ENCODE data around the gene AGRP.

Gene AGRP

GRCh38 chr16:67521095-67521804 lies 37.9 kb upstream of the AGRP start (continued):
- TF ChIP-seq, protein P1, sequence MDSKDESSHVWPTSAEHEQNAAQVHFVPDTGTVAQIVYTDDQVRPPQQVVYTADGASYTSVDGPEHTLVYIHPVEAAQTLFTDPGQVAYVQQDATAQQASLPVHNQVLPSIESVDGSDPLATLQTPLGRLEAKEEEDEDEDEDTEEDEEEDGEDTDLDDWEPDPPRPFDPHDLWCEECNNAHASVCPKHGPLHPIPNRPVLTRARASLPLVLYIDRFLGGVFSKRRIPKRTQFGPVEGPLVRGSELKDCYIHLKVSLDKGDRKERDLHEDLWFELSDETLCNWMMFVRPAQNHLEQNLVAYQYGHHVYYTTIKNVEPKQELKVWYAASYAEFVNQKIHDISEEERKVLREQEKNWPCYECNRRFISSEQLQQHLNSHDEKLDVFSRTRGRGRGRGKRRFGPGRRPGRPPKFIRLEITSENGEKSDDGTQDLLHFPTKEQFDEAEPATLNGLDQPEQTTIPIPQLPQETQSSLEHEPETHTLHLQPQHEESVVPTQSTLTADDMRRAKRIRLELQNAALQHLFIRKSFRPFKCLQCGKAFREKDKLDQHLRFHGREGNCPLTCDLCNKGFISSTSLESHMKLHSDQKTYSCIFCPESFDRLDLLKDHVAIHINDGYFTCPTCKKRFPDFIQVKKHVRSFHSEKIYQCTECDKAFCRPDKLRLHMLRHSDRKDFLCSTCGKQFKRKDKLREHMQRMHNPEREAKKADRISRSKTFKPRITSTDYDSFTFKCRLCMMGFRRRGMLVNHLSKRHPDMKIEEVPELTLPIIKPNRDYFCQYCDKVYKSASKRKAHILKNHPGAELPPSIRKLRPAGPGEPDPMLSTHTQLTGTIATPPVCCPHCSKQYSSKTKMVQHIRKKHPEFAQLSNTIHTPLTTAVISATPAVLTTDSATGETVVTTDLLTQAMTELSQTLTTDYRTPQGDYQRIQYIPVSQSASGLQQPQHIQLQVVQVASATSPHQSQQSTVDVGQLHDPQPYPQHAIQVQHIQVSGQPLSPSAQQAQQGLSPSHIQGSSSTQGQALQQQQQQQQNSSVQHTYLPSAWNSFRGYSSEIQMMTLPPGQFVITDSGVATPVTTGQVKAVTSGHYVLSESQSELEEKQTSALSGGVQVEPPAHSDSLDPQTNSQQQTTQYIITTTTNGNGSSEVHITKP (tag by site-specific recombination; IDR thresholded peaks at IDR 0.05), result peak; percentile 84
- no peak for TF ChIP-seq ZNF558 (tag by site-specific recombination; IDR thresholded peaks at IDR 0.05)
- peak; percentile 99 for TF ChIP-seq IKZF3 (tag by site-specific recombination; IDR thresholded peaks at IDR 0.05)
- no peak for TF ChIP-seq SALL2 (tag by site-specific recombination; IDR thresholded peaks at IDR 0.05; ENCODE audit: borderline replicate concordance)
- TF ChIP-seq SCRT2 (tag by site-specific recombination; IDR thresholded peaks at IDR 0.05), result peak; percentile 53; the same call in 1 of the 2 replicates
- no peak for TF ChIP-seq YY2 (tag by site-specific recombination; IDR thresholded peaks at IDR 0.05)
- no peak for TF ChIP-seq ZNF426 (tag by site-specific recombination; IDR thresholded peaks at IDR 0.05)
- no peak for TF ChIP-seq ZFP3 (tag by site-specific recombination; IDR thresholded peaks at IDR 0.05; ENCODE audit: low read depth)
- TF ChIP-seq, protein P2, sequence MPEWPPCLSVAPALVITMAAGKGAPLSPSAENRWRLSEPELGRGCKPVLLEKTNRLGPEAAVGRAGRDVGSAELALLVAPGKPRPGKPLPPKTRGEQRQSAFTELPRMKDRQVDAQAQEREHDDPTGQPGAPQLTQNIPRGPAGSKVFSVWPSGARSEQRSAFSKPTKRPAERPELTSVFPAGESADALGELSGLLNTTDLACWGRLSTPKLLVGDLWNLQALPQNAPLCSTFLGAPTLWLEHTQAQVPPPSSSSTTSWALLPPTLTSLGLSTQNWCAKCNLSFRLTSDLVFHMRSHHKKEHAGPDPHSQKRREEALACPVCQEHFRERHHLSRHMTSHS (tag by site-specific recombination; IDR thresholded peaks at IDR 0.05), result no peak
- 0 out of 2 replicates have a peak, but pooled peaks have one; percentile 16 for TF ChIP-seq ZNF10 (tag by site-specific recombination; IDR thresholded peaks at IDR 0.05)
- peak; percentile 96 for TF ChIP-seq ZNF335 (tag by site-specific recombination; conservative IDR thresholded peaks at IDR 0.05)
- no peak for TF ChIP-seq HIC1 (tag by site-specific recombination; IDR thresholded peaks at IDR 0.05)
- TF ChIP-seq ZNF23 (tag by site-specific recombination; IDR thresholded peaks at IDR 0.05; ENCODE audit: borderline replicate concordance), result no peak
- peak; percentile 91 for TF ChIP-seq ZBTB48 (tag by site-specific recombination; IDR thresholded peaks at IDR 0.05)
- peak; percentile 54; the same call in 1 of the 2 replicates for TF ChIP-seq ZNF501 (tag by site-specific recombination; IDR thresholded peaks at IDR 0.05)
- peak; percentile 41; the same call in 1 of the 2 replicates for TF ChIP-seq ZBTB11 (tag by site-specific recombination; conservative IDR thresholded peaks at IDR 0.05; ENCODE audit: low read depth)
- TF ChIP-seq ZNF394 (tag by site-specific recombination; IDR thresholded peaks at IDR 0.05; ENCODE audit: borderline replicate concordance), result peak; percentile 52; the same call in 1 of the 2 replicates
- peak; percentile 51; the same call in 1 of the 2 replicates for TF ChIP-seq ZBTB8A (tag by site-specific recombination; IDR thresholded peaks at IDR 0.05)
- TF ChIP-seq, protein P3, sequence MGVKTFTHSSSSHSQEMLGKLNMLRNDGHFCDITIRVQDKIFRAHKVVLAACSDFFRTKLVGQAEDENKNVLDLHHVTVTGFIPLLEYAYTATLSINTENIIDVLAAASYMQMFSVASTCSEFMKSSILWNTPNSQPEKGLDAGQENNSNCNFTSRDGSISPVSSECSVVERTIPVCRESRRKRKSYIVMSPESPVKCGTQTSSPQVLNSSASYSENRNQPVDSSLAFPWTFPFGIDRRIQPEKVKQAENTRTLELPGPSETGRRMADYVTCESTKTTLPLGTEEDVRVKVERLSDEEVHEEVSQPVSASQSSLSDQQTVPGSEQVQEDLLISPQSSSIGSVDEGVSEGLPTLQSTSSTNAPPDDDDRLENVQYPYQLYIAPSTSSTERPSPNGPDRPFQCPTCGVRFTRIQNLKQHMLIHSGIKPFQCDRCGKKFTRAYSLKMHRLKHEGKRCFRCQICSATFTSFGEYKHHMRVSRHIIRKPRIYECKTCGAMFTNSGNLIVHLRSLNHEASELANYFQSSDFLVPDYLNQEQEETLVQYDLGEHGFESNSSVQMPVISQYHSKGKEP (tag by site-specific recombination; IDR thresholded peaks at IDR 0.05), result peak; percentile 18; the same call in 1 of the 2 replicates
- TF ChIP-seq MZF1 (tag by site-specific recombination; IDR thresholded peaks at IDR 0.05; ENCODE audit: borderline replicate concordance), result peak; percentile 95
- TF ChIP-seq ZSCAN30 (tag by site-specific recombination; IDR thresholded peaks at IDR 0.05), result peak; percentile 56
- no peak for TF ChIP-seq ZFP37 (tag by site-specific recombination; IDR thresholded peaks at IDR 0.05)
- no peak for TF ChIP-seq ZNF677 (tag by site-specific recombination; IDR thresholded peaks at IDR 0.05)
- no peak for TF ChIP-seq ZNF548 (tag by site-specific recombination; IDR thresholded peaks at IDR 0.05)
- peak; percentile 78 for TF ChIP-seq SP2 (tag by site-specific recombination; IDR thresholded peaks at IDR 0.05)
- no peak for TF ChIP-seq ZNF138 (tag by site-specific recombination; IDR thresholded peaks at IDR 0.05; ENCODE audit: borderline replicate concordance)
- TF ChIP-seq HOXA7 (CRISPR knock-in tag; IDR thresholded peaks at IDR 0.05; ENCODE audit: borderline replicate concordance), result no peak
- 0 out of 2 replicates have a peak, but pooled peaks have one; percentile 69 for TF ChIP-seq ZBTB7A (tag by site-specific recombination; IDR thresholded peaks at IDR 0.05; ENCODE audit: low read depth)

Measured in HEK293 (cell line).